H1 (cell line): Measurements from ENCODE around the gene CMTM3. TPM values are rescaled to one million over a fixed set of nuclear protein-coding genes. Genes with fewer than 3 reads are reported as not detected.

Source experiments
- BRCA1 ChIP-seq: IDR thresholded peaks from 2 replicates; pipeline ENCODE4 v1.6.1; 2012; ENCODE audit warnings: low read depth, low read length, improper control_type of control experiment
- CBX5 ChIP-seq: fragments of 300-800, 300-1000 bp; sonication (generic); IDR thresholded peaks from 2 replicates; pipeline ENCODE4 v1.7.1; 2016; ENCODE audit warnings: antibody characterized with exemption, low read length, low read depth
- GABPA ChIP-seq: IDR thresholded peaks from 2 replicates; pipeline ENCODE4 v1.6.1; 2011; ENCODE audit warnings: mild to moderate bottlenecking, low read length, moderate library complexity, borderline replicate concordance; ENCODE audit not compliant: insufficient read depth
- JUND ChIP-seq: IDR thresholded peaks from 2 replicates; pipeline ENCODE4 v1.6.1; 2011; ENCODE audit warnings: mild to moderate bottlenecking, improper control_type of control experiment, low read length
- KDM1A ChIP-seq: fragments of 200-600, 300-600 bp; sonication (generic); IDR thresholded peaks from 2 replicates; pipeline ENCODE4 v1.7.1; 2016; ENCODE audit warnings: mild to moderate bottlenecking, low read length, borderline replicate concordance
- SIX5 ChIP-seq: IDR thresholded peaks from 2 replicates; pipeline ENCODE4 v1.6.1; 2011; ENCODE audit warnings: mild to moderate bottlenecking, low read depth, low read length
- SP4 ChIP-seq: IDR thresholded peaks from 2 replicates; pipeline ENCODE4 v1.6.1; 2012; ENCODE audit warnings: low read length, inconsistent platforms
- TEAD4 ChIP-seq: IDR thresholded peaks from 2 replicates; pipeline ENCODE4 v1.6.1; 2012; ENCODE audit warnings: low read depth, low read length, inconsistent platforms, mixed read lengths
- polyA plus RNA-seq, 7 experiments: library from polyadenylated mRNA; depleted of rRNA in 3 of 7; stranded (reverse) in 5 of 7; unstranded in 2 of 7; fragments of >200 nt in 5 of 7; fragments of 200-250 nt in 2 of 7; gene quantifications; 1 replicate in 5 of 7; 2 replicates in 1 of 7; 4 replicates in 1 of 7; pipeline versions ENCODE4 v1.2.1 to v1.2.3, GENCODE V29; 2011 to 2013; ENCODE audit warnings: missing spikeins in 2 of 7, mixed read lengths in 2 of 7
- total RNA-seq: library from RNA; stranded (reverse); fragmentation: NEBNext Ultra II Directional; extraction: Animal tissue kit (Norgen Biotek cat#: 25700); gene quantifications from 2 replicates; pipeline ENCODE4 v1.2.1, GENCODE V29; 2021
- TF ChIP-seq, protein P1 (sequence below): fragments of 300-600 bp; sonication (generic); IDR thresholded peaks from 2 replicates; pipeline ENCODE4 v1.7.1; 2012; ENCODE audit warnings: low read length, moderate library complexity, mild to moderate bottlenecking, inconsistent platforms; ENCODE audit not compliant: insufficient replicate concordance

CMTM3 gene
- total and polyA plus RNA-seq, 2 of the 8 experiments (the other 6 are each of a cell fraction or from before 2014, with no cell fraction given) = 24.7 to 24.8 TPM

DNA sequence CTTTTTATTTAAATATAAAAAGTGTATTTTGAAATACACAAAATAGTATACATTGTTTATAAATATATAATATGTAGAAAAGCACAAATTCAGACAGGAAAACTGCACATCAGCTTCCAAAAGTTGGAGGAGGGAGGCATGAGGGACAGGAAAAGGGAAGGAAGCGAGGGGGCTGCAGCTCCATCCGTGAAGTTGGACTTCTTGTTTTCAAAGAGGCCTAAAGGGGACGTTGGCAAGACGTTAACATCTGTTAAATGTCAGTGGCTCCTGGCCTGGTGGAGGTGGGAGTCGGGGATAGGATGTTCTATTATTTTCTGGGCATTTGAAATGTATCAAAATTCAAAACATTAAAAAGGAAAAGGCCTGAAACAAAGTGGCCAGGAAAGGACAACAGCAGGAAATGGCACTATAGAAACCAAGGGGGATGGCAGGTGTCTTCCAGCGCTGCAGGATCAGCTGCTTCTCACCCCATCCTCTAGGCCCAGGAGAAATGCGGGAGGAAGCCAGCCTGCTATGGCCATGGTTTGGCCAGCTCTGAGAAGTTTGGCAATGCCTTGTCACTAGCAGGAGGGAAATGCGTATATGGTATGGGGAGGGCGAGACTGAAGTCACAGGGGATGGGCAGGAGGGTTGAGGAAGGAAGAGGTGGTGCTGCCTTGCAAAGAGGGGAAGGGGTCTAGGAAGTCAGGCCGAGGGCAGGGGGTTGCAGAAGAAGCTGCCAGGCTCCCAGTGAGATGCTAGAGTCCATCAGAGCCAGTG lies 18.8 kb upstream of the CMTM3 start (continued):
- TF ChIP-seq, protein P1, sequence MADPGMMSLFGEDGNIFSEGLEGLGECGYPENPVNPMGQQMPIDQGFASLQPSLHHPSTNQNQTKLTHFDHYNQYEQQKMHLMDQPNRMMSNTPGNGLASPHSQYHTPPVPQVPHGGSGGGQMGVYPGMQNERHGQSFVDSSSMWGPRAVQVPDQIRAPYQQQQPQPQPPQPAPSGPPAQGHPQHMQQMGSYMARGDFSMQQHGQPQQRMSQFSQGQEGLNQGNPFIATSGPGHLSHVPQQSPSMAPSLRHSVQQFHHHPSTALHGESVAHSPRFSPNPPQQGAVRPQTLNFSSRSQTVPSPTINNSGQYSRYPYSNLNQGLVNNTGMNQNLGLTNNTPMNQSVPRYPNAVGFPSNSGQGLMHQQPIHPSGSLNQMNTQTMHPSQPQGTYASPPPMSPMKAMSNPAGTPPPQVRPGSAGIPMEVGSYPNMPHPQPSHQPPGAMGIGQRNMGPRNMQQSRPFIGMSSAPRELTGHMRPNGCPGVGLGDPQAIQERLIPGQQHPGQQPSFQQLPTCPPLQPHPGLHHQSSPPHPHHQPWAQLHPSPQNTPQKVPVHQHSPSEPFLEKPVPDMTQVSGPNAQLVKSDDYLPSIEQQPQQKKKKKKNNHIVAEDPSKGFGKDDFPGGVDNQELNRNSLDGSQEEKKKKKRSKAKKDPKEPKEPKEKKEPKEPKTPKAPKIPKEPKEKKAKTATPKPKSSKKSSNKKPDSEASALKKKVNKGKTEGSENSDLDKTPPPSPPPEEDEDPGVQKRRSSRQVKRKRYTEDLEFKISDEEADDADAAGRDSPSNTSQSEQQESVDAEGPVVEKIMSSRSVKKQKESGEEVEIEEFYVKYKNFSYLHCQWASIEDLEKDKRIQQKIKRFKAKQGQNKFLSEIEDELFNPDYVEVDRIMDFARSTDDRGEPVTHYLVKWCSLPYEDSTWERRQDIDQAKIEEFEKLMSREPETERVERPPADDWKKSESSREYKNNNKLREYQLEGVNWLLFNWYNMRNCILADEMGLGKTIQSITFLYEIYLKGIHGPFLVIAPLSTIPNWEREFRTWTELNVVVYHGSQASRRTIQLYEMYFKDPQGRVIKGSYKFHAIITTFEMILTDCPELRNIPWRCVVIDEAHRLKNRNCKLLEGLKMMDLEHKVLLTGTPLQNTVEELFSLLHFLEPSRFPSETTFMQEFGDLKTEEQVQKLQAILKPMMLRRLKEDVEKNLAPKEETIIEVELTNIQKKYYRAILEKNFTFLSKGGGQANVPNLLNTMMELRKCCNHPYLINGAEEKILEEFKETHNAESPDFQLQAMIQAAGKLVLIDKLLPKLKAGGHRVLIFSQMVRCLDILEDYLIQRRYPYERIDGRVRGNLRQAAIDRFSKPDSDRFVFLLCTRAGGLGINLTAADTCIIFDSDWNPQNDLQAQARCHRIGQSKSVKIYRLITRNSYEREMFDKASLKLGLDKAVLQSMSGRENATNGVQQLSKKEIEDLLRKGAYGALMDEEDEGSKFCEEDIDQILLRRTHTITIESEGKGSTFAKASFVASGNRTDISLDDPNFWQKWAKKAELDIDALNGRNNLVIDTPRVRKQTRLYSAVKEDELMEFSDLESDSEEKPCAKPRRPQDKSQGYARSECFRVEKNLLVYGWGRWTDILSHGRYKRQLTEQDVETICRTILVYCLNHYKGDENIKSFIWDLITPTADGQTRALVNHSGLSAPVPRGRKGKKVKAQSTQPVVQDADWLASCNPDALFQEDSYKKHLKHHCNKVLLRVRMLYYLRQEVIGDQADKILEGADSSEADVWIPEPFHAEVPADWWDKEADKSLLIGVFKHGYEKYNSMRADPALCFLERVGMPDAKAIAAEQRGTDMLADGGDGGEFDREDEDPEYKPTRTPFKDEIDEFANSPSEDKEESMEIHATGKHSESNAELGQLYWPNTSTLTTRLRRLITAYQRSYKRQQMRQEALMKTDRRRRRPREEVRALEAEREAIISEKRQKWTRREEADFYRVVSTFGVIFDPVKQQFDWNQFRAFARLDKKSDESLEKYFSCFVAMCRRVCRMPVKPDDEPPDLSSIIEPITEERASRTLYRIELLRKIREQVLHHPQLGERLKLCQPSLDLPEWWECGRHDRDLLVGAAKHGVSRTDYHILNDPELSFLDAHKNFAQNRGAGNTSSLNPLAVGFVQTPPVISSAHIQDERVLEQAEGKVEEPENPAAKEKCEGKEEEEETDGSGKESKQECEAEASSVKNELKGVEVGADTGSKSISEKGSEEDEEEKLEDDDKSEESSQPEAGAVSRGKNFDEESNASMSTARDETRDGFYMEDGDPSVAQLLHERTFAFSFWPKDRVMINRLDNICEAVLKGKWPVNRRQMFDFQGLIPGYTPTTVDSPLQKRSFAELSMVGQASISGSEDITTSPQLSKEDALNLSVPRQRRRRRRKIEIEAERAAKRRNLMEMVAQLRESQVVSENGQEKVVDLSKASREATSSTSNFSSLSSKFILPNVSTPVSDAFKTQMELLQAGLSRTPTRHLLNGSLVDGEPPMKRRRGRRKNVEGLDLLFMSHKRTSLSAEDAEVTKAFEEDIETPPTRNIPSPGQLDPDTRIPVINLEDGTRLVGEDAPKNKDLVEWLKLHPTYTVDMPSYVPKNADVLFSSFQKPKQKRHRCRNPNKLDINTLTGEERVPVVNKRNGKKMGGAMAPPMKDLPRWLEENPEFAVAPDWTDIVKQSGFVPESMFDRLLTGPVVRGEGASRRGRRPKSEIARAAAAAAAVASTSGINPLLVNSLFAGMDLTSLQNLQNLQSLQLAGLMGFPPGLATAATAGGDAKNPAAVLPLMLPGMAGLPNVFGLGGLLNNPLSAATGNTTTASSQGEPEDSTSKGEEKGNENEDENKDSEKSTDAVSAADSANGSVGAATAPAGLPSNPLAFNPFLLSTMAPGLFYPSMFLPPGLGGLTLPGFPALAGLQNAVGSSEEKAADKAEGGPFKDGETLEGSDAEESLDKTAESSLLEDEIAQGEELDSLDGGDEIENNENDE = no peak
- TF ChIP-seq SIX5 (no peak), GABPA (no peak), SP4 (no peak), JUND (no peak), KDM1A (no peak), BRCA1 (no peak), CBX5 (no peak), TEAD4 (no peak)
